ENCODE data around the gene RSPH10B. TPM values are rescaled to one million over a fixed set of nuclear protein-coding genes. Genes with fewer than 3 reads are reported as not detected.
"Not testable (repeated sequence)": the region's sequence is repeated elsewhere in the genome, so short reads cannot be mapped to it uniquely, and the experiment has no call there.

RSPH10B gene
- total RNA-seq, 2 experiments from 2014 or later, result not detected

DNA sequence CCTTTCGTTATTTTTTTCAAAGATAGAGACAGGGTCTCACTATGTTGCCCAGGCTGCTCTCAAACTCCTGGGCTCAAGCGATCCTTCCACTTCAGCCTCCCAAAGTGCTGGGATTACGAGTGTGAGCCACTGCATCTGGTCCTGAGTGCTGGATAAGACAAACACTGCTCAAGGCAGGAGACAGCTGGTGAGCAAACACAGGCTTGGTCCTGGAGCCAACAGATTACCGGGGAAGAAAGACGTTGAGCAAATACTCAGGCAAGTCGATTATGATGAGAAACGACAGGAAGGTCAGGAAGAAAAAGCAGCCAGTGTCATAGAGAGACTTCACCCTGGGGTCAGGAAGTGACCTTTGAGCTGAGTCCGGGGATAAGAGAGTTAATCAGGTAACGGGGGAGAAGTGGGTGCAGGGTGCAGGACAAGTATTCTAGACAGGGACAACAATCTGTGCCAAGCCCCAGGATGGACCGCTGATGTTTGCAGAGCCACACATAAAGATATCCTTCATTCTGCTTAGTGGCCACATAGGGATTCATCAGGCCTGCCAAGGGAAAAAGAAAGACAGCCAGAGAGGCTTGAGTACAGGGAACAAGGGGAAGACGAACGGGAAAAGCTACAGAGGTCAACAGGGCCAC lies 9.3 kb upstream of the RSPH10B start:
- H3K27me3 Mint-ChIP-seq; H3K27ac Mint-ChIP-seq; H3K4me3 Mint-ChIP-seq; H3K36me3 Mint-ChIP-seq (ENCODE audit: low read depth); POLR2A ChIA-PET; DNase-seq; H3K4me1 Mint-ChIP-seq; H3K9me3 Mint-ChIP-seq; CTCF ChIA-PET: not testable (repeated sequence)

DNA sequence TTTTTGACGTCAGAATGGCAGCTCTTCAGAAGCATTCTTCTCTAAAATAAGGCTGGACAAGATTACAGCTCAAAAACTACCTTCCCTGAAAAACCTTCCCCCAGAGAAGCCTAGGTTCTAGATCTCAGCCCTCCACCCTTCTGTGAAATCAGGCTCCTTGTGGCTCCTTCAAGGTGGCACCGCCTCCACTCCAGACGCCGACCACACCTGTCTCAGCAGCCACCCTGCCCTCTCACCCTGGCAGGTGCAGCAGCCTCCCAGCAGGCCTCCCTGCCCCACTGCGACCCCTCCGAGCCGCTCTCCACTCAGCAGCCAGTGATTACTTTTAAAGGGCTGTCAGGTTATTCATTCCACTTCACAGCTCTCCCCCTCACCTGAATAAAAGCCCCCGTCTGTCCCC lies 3.1 kb upstream of the RSPH10B start:
- CTCF ChIA-PET; POLR2A ChIA-PET; H3K27ac Mint-ChIP-seq; DNase-seq; H3K27me3 Mint-ChIP-seq; H3K9me3 Mint-ChIP-seq; H3K36me3 Mint-ChIP-seq (ENCODE audit: low read depth); H3K4me3 Mint-ChIP-seq; H3K4me1 Mint-ChIP-seq: not testable (repeated sequence)

DNA sequence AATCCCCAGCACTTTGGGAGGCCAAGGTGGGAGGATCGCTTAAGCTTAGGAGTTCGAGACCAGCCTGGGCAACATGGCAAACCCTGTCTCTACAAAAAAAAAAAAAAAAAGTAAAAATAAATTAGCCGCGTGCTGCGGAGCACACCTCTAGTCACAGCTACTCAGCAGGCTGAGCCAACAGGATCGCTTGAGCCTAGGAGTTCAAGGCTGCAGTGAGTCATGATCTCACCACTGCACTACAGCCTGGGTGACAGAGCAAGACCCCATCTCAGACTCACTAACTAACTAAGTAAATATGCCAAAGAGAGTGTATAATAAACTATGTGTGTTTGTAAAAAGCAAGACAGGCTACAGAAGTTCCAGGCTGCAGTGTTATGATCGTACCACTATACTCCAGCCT lies 6.7 kb downstream of the RSPH10B start:
- H3K4me3 Mint-ChIP-seq; H3K9me3 Mint-ChIP-seq; H3K27me3 Mint-ChIP-seq; H3K36me3 Mint-ChIP-seq (ENCODE audit: low read depth); POLR2A ChIA-PET; CTCF ChIA-PET; H3K27ac Mint-ChIP-seq; DNase-seq; H3K4me1 Mint-ChIP-seq: not testable (repeated sequence)

DNA sequence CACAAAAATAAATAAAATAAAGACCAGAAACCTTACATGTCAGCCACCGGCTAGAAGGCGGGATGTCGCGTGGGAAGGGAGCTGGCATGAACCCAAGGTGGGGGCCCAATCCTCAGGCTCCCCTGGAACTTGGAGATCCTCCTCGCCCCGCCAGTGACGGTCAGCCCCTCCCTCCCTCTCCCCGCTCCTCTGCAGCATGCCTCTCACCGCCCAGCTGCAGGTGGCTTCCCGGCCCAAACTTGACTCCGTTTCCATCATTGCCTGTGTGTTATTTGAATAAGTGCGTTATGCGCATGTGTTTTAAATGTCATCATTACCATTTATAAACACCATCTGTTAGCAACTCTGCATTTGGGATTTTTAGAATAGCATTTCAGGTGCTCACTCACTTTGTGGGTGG lies 7.3 kb downstream of the RSPH10B start:
- H3K27ac Mint-ChIP-seq; DNase-seq; H3K4me3 Mint-ChIP-seq; H3K9me3 Mint-ChIP-seq; POLR2A ChIA-PET; H3K36me3 Mint-ChIP-seq (ENCODE audit: low read depth); H3K4me1 Mint-ChIP-seq; H3K27me3 Mint-ChIP-seq; CTCF ChIA-PET: not testable (repeated sequence)

DNA sequence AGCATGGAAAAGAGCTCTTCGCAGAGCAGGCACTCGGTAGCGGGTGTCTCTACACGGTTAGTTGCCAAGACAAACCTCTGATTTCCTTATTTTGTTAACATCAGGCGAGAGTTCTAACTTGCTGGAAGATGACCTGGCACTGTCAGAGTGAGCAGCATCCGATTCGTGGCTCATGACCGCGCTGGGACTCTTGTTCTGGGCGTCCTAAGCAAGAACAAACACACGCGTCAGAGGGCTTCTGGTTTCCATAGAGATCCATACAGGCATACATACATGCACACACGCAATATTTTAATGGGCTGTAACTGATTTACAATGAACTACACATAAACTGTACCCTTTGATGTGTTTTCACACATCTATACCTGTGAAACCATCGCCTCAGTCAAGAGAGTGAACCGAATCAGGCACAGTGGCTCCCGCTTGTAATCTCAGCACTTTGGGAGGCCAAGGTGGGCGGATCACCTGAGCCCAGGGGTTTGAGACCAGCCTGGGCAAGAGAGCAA lies 35.5 kb downstream of the RSPH10B start:
- POLR2A ChIA-PET; H3K27me3 Mint-ChIP-seq; DNase-seq; H3K36me3 Mint-ChIP-seq (ENCODE audit: low read depth); H3K4me1 Mint-ChIP-seq; H3K9me3 Mint-ChIP-seq; H3K27ac Mint-ChIP-seq; H3K4me3 Mint-ChIP-seq; CTCF ChIA-PET: not testable (repeated sequence)

DNA sequence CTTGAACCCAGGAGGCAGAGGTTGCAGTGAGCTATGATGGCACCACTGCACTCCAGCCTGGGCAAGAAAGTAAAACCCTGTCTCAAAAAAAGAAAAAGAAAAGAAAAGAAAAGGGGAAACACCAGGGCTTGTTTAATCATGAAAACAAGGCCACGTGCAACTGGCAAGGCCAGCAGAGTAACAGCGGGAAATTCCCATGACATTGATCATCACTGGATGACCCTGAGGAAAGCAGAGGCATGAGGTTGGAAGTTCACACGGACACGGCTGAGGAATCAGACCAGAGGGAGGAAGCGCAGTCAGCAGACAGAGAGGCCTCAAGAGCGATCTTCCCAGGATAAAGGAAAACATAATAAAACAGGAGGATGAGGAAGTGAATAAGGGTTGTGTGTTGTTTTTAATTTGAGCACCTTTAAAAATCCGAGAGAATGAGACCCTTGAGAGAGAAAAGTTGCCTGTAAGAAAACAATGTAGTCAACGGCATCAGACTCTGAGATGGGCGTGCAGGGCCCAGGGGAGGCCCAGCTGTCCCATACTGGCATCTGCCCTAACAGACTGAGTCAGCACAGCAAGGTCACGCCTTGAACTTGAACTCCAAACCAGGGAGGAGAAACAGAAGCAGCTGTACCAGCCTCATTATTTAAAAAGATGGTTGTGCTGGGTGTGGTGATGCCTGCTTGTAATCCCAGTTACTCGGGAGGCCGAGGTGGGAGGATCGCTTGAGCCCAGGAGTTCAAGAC lies 38.4 kb downstream of the RSPH10B start:
- CTCF ChIA-PET; DNase-seq; POLR2A ChIA-PET; H3K27ac Mint-ChIP-seq; H3K9me3 Mint-ChIP-seq; H3K36me3 Mint-ChIP-seq (ENCODE audit: low read depth); H3K4me3 Mint-ChIP-seq; H3K27me3 Mint-ChIP-seq; H3K4me1 Mint-ChIP-seq: not testable (repeated sequence)

DNA sequence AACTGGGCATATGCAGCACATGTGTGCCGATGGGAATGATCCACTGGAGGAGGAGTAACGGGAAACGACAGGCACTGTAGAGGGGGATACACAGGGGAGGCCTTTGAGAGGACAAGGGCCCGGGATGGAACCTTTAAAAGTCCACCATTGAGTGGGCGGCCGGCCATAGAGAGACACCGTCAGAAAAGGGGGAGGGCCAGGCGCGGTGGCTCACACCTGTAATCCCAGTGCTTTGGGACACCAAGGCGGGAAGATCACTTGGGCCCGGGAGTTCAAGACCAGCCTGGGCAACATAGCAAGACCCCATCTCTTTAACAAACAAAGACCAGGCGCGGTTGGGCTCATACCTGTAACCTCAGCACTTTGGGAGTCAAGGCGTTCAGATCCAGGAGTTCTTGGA lies 39.2 kb downstream of the RSPH10B start:
- H3K27ac Mint-ChIP-seq; H3K36me3 Mint-ChIP-seq (ENCODE audit: low read depth); H3K9me3 Mint-ChIP-seq; DNase-seq; H3K4me1 Mint-ChIP-seq; POLR2A ChIA-PET; CTCF ChIA-PET; H3K27me3 Mint-ChIP-seq; H3K4me3 Mint-ChIP-seq: not testable (repeated sequence)

DNA sequence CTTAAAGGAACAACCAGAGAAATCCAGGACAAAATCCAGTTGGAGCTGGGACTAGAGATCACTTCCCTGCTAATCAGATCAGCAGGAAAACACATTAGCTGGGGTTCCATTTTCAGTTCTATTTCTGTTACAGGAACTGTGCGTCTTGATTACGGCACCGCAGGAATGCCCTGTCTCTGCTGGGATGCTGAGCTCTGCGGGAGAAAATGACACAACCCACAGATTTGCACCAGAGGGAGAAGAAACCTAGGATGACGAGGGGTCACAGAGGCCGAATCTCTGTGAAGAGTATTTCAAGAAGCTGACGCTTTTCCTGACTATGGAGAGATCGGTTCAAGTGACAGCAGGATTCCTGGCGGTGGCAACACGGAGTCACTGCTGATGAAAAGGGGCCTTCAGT lies 40.2 kb downstream of the RSPH10B start:
- H3K27me3 Mint-ChIP-seq; POLR2A ChIA-PET; H3K9me3 Mint-ChIP-seq; CTCF ChIA-PET; H3K36me3 Mint-ChIP-seq (ENCODE audit: low read depth); H3K27ac Mint-ChIP-seq; DNase-seq; H3K4me3 Mint-ChIP-seq; H3K4me1 Mint-ChIP-seq: not testable (repeated sequence)

DNA sequence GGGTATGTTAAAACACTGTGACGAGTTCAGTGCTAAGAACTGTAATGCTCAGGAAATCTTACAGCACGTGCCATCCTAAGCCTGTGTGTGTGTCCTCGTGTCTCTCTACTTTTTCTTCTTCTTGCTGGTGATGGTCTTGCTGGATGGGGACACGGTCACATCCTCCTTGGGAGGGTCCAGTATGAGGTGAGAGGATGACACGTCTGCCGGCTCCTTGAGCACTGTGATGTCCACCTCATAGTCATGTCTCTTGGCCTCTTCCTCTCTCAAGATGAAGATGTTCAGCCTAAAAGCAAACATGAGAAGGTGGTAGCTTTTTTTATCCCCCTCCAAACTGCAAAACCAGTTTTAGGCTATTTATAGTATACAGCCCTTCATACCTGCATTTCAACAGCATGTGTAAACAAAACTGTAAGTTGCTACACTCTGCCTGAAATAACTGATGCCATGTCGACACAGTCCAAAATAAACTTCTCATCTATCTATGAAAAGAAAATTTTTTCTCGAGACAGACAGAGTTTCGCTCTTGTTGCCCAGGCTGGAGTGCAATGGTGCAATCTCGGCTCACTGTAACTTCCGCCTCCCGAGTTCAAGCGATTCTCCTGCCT lies 44.1 kb downstream of the RSPH10B start:
- H3K9me3 Mint-ChIP-seq; CTCF ChIA-PET; POLR2A ChIA-PET; H3K27me3 Mint-ChIP-seq; DNase-seq; H3K4me3 Mint-ChIP-seq; H3K4me1 Mint-ChIP-seq; H3K36me3 Mint-ChIP-seq (ENCODE audit: low read depth); H3K27ac Mint-ChIP-seq: not testable (repeated sequence)

DNA sequence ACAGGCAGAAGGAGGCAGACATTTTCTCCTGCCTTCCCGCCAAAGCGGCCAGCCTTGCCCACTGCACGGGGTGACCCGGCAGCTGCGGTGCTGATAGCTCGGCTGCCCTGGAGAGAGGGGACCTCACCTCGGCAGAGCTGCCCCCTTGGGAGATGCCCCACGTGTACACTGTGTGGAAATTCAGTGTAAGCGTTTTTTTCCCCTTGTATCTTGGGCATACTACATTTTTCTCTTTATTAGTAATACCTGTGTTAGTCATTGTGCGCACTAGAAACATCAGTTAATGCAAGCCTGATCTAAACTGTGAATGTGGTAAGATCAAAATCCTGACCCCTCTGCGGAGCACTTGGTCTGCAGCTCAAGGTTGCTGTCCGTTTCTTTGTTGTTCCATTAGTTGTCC lies 45.9 kb downstream of the RSPH10B start:
- POLR2A ChIA-PET; H3K27me3 Mint-ChIP-seq; H3K4me1 Mint-ChIP-seq; H3K27ac Mint-ChIP-seq; H3K36me3 Mint-ChIP-seq (ENCODE audit: low read depth); CTCF ChIA-PET; DNase-seq; H3K9me3 Mint-ChIP-seq; H3K4me3 Mint-ChIP-seq: not testable (repeated sequence)

DNA sequence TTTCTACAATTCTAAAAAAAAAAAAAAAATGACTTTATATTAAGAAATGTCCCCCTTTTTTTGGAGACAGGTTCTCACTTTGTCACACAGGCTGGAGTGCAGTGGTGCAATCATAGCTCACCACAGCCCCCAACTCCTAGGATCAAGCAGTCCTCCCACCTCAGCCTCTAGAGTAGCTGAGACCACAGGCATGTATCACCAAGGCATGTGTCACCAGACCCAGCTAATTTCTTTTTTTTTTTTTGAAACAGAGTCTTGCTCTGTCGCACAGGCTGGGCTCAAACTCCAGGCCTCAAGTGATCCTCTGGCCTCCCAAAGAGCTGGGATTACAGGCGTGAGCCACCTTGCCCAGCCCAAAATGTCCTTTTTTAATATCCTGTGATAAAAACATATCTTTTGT lies 46.3 kb downstream of the RSPH10B start:
- H3K9me3 Mint-ChIP-seq; H3K4me3 Mint-ChIP-seq; H3K27me3 Mint-ChIP-seq; CTCF ChIA-PET; H3K27ac Mint-ChIP-seq; DNase-seq; H3K4me1 Mint-ChIP-seq; POLR2A ChIA-PET; H3K36me3 Mint-ChIP-seq (ENCODE audit: low read depth): not testable (repeated sequence)

DNA sequence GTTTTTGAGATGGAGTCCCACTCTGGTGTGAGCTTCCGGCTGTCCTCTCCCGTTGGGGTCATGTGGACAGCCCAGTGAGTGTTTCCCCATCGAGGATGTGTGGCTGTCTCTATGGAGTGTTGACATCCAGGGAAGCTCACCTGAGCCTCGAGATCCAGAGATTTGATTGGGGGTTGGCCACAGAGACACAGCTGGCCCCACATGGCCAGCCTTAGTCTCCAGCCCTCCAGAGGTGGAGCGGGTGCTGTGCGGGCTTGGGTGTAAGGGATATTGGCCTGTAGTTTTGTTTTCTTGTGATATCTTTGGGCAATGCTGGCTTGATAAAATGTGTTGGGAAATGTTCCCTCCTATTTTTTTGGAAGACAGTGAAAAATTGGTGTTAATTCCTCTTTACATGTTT lies 54.0 kb downstream of the RSPH10B start:
- POLR2A ChIA-PET; H3K9me3 Mint-ChIP-seq; H3K27me3 Mint-ChIP-seq; H3K4me3 Mint-ChIP-seq; H3K27ac Mint-ChIP-seq; H3K36me3 Mint-ChIP-seq (ENCODE audit: low read depth); DNase-seq; H3K4me1 Mint-ChIP-seq; CTCF ChIA-PET: not testable (repeated sequence)

DNA sequence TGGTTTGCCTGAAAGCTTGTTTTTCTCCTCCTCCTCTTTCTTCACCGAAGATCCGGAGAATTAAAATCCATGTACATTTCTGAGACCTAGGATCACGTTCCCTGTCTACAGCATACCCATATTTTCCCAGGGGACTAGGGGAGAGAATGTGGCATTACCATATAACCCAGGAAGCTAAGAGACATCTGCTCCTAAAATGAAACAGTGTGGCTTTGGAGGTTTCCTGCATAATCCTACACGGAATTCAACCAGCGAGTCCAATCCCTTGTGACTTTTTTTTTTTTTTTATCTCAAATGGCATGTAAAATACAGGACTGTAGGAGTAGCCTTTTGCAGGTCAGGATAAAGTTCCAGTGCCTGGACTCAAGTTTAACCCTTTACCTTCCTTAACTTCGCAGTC lies 61.7 kb downstream of the RSPH10B start:
- H3K27me3 Mint-ChIP-seq, H3K4me3 Mint-ChIP-seq, H3K9me3 Mint-ChIP-seq, H3K27ac Mint-ChIP-seq, CTCF ChIA-PET, DNase-seq, POLR2A ChIA-PET, H3K4me1 Mint-ChIP-seq: not testable (repeated sequence)
- H3K36me3 Mint-ChIP-seq (ENCODE audit: low read depth), result peaks cover 12% of the 10 kb centered on the region

DNA sequence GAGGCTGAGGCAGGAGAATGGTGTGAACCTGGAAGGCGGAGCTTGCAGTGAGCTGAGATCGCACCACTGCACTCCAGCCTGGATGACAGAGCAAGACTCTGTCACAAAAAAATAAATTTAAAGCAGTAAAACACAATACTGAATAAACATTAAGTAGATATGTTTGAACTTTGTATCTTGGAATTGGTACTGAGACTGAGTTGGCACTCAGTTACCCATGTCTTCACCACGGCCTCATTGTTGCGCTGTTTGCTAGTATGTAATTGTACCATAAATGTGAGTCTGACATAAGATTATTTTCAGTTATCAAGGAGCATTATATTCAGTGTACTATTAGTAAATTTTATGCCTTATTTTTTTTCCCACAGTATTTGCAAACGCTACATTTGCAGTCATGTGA lies 65.8 kb downstream of the RSPH10B start:
- H3K4me3 Mint-ChIP-seq, CTCF ChIA-PET, H3K9me3 Mint-ChIP-seq, H3K27me3 Mint-ChIP-seq, H3K4me1 Mint-ChIP-seq, H3K27ac Mint-ChIP-seq, POLR2A ChIA-PET, DNase-seq: not testable (repeated sequence)
- H3K36me3 Mint-ChIP-seq (ENCODE audit: low read depth), result peaks cover 14% of the 10 kb centered on the region
